ENCODE data around the gene BEST4.

The BEST4 gene

GRCh38 chr1:44803312-44804095, 15.5 kb upstream of the BEST4 start:
- Histone ChIP-seq H3K4me3 (ENCODE audit: low read length) (no peak overlapping the region), H3K4me2 (ENCODE audit: low read length) (no peak overlapping the region), H4K20me1 (ENCODE audit: control insufficient read depth, insufficient read depth, low read depth, low read length) (no peaks in the 10 kb centered on the region), H3K79me2 (ENCODE audit: control insufficient read depth, low read length) (peaks cover 28% of the 10 kb centered on the region), H3K27ac (ENCODE audit: low read depth, low read length) (no peak overlapping the region), H3K9me2 (replicated peaks; ENCODE audit: control insufficient read depth, low read length) (no peaks in the 10 kb centered on the region), H3F3A (ENCODE audit: control insufficient read depth, insufficient read depth) (peaks cover 4% of the 10 kb centered on the region; the same call in 1 of the 2 replicates), H3K36me3 (ENCODE audit: control insufficient read depth, low read length) (peaks cover 57% of the 10 kb centered on the region), H3K4me1 (ENCODE audit: control insufficient read depth, low read length) (peaks cover 52% of the 10 kb centered on the region), H3K27me3 (ENCODE audit: control insufficient read depth, low read length) (no peaks in the 10 kb centered on the region), H3K9me3 (ENCODE audit: control insufficient read depth, insufficient read depth, low read length) (no peaks in the 10 kb centered on the region)
- TF ChIP-seq CTCF (IDR thresholded peaks at IDR 0.05; ENCODE audit: low read depth, low read length, poor library complexity, severe bottlenecking) (no peak), EZH2phosphoT487 (IDR thresholded peaks at IDR 0.05; ENCODE audit: borderline replicate concordance, low read length) (no peak)

GRCh38 chr1:44803062-44803311, 15.0 kb upstream of the BEST4 start:
- Histone ChIP-seq H3K27ac (ENCODE audit: low read depth, low read length) (no peak overlapping the region), H3K4me2 (ENCODE audit: low read length) (no peak overlapping the region), H3K4me3 (ENCODE audit: low read length) (no peak overlapping the region), H3K9me3 (ENCODE audit: control insufficient read depth, insufficient read depth, low read length) (no peaks in the 10 kb centered on the region), H3K27me3 (ENCODE audit: control insufficient read depth, low read length) (no peaks in the 10 kb centered on the region), H3K79me2 (ENCODE audit: control insufficient read depth, low read length) (peaks cover 24% of the 10 kb centered on the region), H4K20me1 (ENCODE audit: control insufficient read depth, insufficient read depth, low read depth, low read length) (no peaks in the 10 kb centered on the region), H3K4me1 (ENCODE audit: control insufficient read depth, low read length) (peaks cover 47% of the 10 kb centered on the region), H3F3A (ENCODE audit: control insufficient read depth, insufficient read depth) (peaks cover 4% of the 10 kb centered on the region; the same call in 1 of the 2 replicates), H3K9me2 (replicated peaks; ENCODE audit: control insufficient read depth, low read length) (no peaks in the 10 kb centered on the region), H3K36me3 (ENCODE audit: control insufficient read depth, low read length) (peaks cover 57% of the 10 kb centered on the region)
- TF ChIP-seq EZH2phosphoT487 (IDR thresholded peaks at IDR 0.05; ENCODE audit: borderline replicate concordance, low read length) (no peak), CTCF (IDR thresholded peaks at IDR 0.05; ENCODE audit: low read depth, low read length, poor library complexity, severe bottlenecking) (no peak)

- Histone ChIP-seq H3K9me3 (ENCODE audit: control insufficient read depth, insufficient read depth, low read length) (no peaks in the 10 kb centered on the region), H3K4me2 (ENCODE audit: low read length) (peak overlapping the region; percentile 96), H3K27me3 (ENCODE audit: control insufficient read depth, low read length) (no peaks in the 10 kb centered on the region), H3K4me3 (ENCODE audit: low read length) (peak overlapping the region; percentile 87), H3K79me2 (ENCODE audit: control insufficient read depth, low read length) (peaks cover 21% of the 10 kb centered on the region), H3K27ac (ENCODE audit: low read depth, low read length) (no peak overlapping the region), H3F3A (ENCODE audit: control insufficient read depth, insufficient read depth) (peaks cover 3% of the 10 kb centered on the region; the same call in 1 of the 2 replicates), H3K4me1 (ENCODE audit: control insufficient read depth, low read length) (peaks cover 42% of the 10 kb centered on the region), H3K36me3 (ENCODE audit: control insufficient read depth, low read length) (peaks cover 55% of the 10 kb centered on the region), H4K20me1 (ENCODE audit: control insufficient read depth, insufficient read depth, low read depth, low read length) (no peaks in the 10 kb centered on the region), H3K9me2 (replicated peaks; ENCODE audit: control insufficient read depth, low read length) (no peaks in the 10 kb centered on the region)
- TF ChIP-seq CTCF (IDR thresholded peaks at IDR 0.05; ENCODE audit: low read depth, low read length, poor library complexity, severe bottlenecking), result no peak
- no peak for TF ChIP-seq EZH2phosphoT487 (IDR thresholded peaks at IDR 0.05; ENCODE audit: borderline replicate concordance, low read length)
Measured at GRCh38 chr1:44802306-44803061, 14.5 kb upstream of the BEST4 start.

Data from DOHH2 (cell line).